Esophagus squamous epithelium (tissue), 4 donors: ENCODE data around the gene CACNA1F.

Experiments
- CTCF ChIP-seq, 6 experiments: fragments of 450-650 bp in 4 of 6; fragments of 200-600 bp in 2 of 6; sonication (generic) in 2 of 6; IDR thresholded peaks; one replicate each; pipeline ENCODE4 v1.5.1; 2016 to 2019; ENCODE audit warnings: antibody characterized with exemption in 6 of 6, mild to moderate bottlenecking in 4 of 6, moderate library complexity in 4 of 6
- POLR2A ChIP-seq, 4 donors: fragments of 450-650 bp; IDR thresholded peaks; one replicate each; pipeline ENCODE4 v1.6.1; 2017; ENCODE audit warnings: antibody characterized with exemption in 4 of 4, mild to moderate bottlenecking in 4 of 4, moderate library complexity in 3 of 4

DNA sequence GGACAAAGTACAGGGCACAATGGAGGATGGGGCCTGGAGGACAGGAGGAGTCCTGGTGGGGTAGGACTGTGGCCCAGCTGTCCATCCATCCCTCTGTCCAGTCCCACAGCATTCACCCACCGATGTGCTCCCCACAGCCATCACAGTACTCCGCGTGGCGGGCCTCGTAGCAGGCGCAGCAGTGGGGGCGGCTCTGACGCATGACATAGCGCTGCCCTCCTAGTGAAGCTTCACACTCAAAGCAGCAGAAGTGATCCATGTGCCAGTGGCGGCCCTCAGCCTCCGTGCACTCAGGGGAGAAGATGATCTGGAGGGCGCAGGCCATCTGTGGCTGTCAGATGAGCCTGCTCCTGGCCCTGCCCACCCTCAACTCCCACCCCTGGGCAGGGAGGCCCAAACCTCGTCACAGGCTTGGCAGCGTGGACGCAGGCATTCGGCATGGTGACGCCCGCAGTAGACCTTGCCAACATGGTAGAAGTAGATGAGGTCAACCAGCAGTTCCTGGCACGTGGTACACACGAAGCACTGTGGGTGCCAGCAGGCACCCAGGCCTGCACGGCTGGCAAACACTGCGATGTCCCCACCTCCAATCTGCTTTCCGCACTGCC is 55.2 kb downstream of the CACNA1F start:
- no peak for TF ChIP-seq CTCF (IDR thresholded peaks at IDR 0.05)
- TF ChIP-seq POLR2A (IDR thresholded peaks at IDR 0.05): no peak
